OCI-LY7 (cell line): Measurements from ENCODE around the gene KIF26A. TPM values are rescaled to one million over a fixed set of nuclear protein-coding genes. Genes with fewer than 3 reads are reported as not detected.

Source experiments
- BruUV-seq: library from RNA; stranded (reverse); fragments of 400-500 nt; replicated peaks from 2 replicates; lab custom pipeline; 2021; lab: Mats Ljungman, UMichigan
- CTCF ChIA-PET: fragments of 300-600 bp; sonication (Branson Sonifier 250); formaldehyde crosslinking; loops from one replicate; lab custom pipeline; 2022; ENCODE audit warnings: antibody characterized with exemption; ENCODE audit not compliant: unreplicated experiment; lab: Charles Lee
- POLR2A ChIA-PET: fragments of 300-600 bp; sonication (Branson Sonifier 250); formaldehyde crosslinking; loops from one replicate; lab custom pipeline; 2022; ENCODE audit warnings: antibody characterized with exemption; lab: Charles Lee
- DNase-seq: peaks from one replicate; pipeline ENCODE4 v3.0.0-alpha.2; 2015; ENCODE audit warnings: low spot score
- H2AFZ ChIP-seq: fragments of 200-600 bp; sonication (generic), shearing (Covaris generic); 2 replicates; pipeline ENCODE4 v1.6.1; 2014; ENCODE audit warnings: mild to moderate bottlenecking, antibody characterized with exemption, low read length, moderate library complexity
- H3K27ac ChIP-seq: fragments of 200-600 bp; sonication (generic); 2 replicates; pipeline ENCODE4 v1.5.1; 2014; ENCODE audit warnings: mixed run types, low read depth, mild to moderate bottlenecking, moderate library complexity, low read length, inconsistent platforms; ENCODE audit not compliant: poor library complexity, severe bottlenecking
- H3K36me3 ChIP-seq: fragments of 200-600 bp; sonication (generic); 2 replicates; pipeline ENCODE4 v1.6.1; 2014; ENCODE audit warnings: mild to moderate bottlenecking, antibody characterized with exemption, low read length, moderate library complexity, mixed read lengths; ENCODE audit not compliant: insufficient read depth
- H3K4me1 ChIP-seq: fragments of 200-600 bp; sonication (generic); 2 replicates; pipeline ENCODE4 v1.5.1; 2014; ENCODE audit warnings: mild to moderate bottlenecking, low read length; ENCODE audit not compliant: insufficient read depth, poor library complexity, severe bottlenecking
- H3K4me2 ChIP-seq: fragments of 200-600 bp; sonication (generic); 2 replicates; pipeline ENCODE4 v1.6.1; 2014; ENCODE audit warnings: mild to moderate bottlenecking, low read length
- H3K4me3 ChIP-seq: fragments of 200-600 bp; sonication (generic); 2 replicates; pipeline ENCODE4 v1.5.1; 2014; ENCODE audit warnings: mild to moderate bottlenecking, low read depth, low read length; ENCODE audit not compliant: poor library complexity, severe bottlenecking
- H3K79me2 ChIP-seq: fragments of 200-600 bp; sonication (generic); 2 replicates; pipeline ENCODE4 v1.6.1; 2016; ENCODE audit warnings: low read depth, mild to moderate bottlenecking, low read length, moderate library complexity, mixed read lengths; ENCODE audit not compliant: insufficient read depth
- H3K9me2 ChIP-seq: fragments of 200-600 bp; sonication (generic); 2 replicates; pipeline ENCODE4 v1.6.1; 2016; ENCODE audit warnings: mild to moderate bottlenecking, low read length, mixed read lengths; ENCODE audit not compliant: insufficient read depth
- H3K9me3 ChIP-seq: fragments of 200-600 bp; sonication (generic); 2 replicates; pipeline ENCODE4 v1.6.1; 2014; ENCODE audit warnings: mild to moderate bottlenecking, mixed run types, low read length, mixed read lengths
- H4K20me1 ChIP-seq: fragments of 200-600 bp; sonication (generic); 2 replicates; pipeline ENCODE4 v1.6.1; 2014; ENCODE audit warnings: mild to moderate bottlenecking, antibody characterized with exemption, low read length, moderate library complexity, mixed read lengths; ENCODE audit not compliant: insufficient read depth
- EZH2phosphoT487 ChIP-seq: fragments of 200-600 bp; sonication (generic); IDR thresholded peaks from 2 replicates; pipeline ENCODE4 v1.6.1; 2018; ENCODE audit warnings: low read depth, borderline replicate concordance, mild to moderate bottlenecking, mixed run types, antibody characterized with exemption, low read length, moderate library complexity, mixed read lengths
- intact Hi-C: fragments of 100-400 bp; cut with micrococcal nuclease; formaldehyde crosslinking; loops from one replicate; pipeline ENCODE4 v1.10.0; 2022; ENCODE audit not compliant: unreplicated experiment
- total RNA-seq, 2 experiments: library from RNA; depleted of rRNA in 1 of 2; stranded (reverse); fragments of >200 nt in 1 of 2; shearing (Covaris generic) in 1 of 2; gene quantifications; 2 replicates each; pipeline ENCODE4 v1.2.3, GENCODE V29; 2014 to 2022
- TF ChIP-seq, protein P1 (sequence below): fragments of 200-600 bp; sonication (generic); conservative IDR thresholded peaks from 2 replicates; pipeline ENCODE4 v1.5.1; 2014; ENCODE audit warnings: mild to moderate bottlenecking, antibody characterized with exemption, low read length, moderate library complexity, mixed read lengths

Gene KIF26A
- total RNA-seq, 2 experiments from 2014 or later: not detected

- Histone ChIP-seq H2AFZ (no peak overlapping the region), H3K27ac (no peak overlapping the region), H3K4me1 (no peaks in the 10 kb centered on the region), H3K79me2 (no peaks in the 10 kb centered on the region), H3K4me3 (no peak overlapping the region), H4K20me1 (no peaks in the 10 kb centered on the region), H3K9me2 (no peaks in the 10 kb centered on the region), H3K4me2 (no peak overlapping the region), H3K9me3 (no peaks in the 10 kb centered on the region), H3K36me3 (no peaks in the 10 kb centered on the region)
- DNase-seq: no peak
- no TSS peak for BruUV-seq
- no peak for TF ChIP-seq EZH2phosphoT487
- TF ChIP-seq, protein P1, sequence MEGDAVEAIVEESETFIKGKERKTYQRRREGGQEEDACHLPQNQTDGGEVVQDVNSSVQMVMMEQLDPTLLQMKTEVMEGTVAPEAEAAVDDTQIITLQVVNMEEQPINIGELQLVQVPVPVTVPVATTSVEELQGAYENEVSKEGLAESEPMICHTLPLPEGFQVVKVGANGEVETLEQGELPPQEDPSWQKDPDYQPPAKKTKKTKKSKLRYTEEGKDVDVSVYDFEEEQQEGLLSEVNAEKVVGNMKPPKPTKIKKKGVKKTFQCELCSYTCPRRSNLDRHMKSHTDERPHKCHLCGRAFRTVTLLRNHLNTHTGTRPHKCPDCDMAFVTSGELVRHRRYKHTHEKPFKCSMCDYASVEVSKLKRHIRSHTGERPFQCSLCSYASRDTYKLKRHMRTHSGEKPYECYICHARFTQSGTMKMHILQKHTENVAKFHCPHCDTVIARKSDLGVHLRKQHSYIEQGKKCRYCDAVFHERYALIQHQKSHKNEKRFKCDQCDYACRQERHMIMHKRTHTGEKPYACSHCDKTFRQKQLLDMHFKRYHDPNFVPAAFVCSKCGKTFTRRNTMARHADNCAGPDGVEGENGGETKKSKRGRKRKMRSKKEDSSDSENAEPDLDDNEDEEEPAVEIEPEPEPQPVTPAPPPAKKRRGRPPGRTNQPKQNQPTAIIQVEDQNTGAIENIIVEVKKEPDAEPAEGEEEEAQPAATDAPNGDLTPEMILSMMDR: no peak
- ChIA-PET POLR2A (no interaction called here), CTCF (no interaction called here)
- intact Hi-C loops: no loop called here
Measured at GRCh38 chr14:104156142-104156541, 17.8 kb downstream of the KIF26A start.

DNA sequence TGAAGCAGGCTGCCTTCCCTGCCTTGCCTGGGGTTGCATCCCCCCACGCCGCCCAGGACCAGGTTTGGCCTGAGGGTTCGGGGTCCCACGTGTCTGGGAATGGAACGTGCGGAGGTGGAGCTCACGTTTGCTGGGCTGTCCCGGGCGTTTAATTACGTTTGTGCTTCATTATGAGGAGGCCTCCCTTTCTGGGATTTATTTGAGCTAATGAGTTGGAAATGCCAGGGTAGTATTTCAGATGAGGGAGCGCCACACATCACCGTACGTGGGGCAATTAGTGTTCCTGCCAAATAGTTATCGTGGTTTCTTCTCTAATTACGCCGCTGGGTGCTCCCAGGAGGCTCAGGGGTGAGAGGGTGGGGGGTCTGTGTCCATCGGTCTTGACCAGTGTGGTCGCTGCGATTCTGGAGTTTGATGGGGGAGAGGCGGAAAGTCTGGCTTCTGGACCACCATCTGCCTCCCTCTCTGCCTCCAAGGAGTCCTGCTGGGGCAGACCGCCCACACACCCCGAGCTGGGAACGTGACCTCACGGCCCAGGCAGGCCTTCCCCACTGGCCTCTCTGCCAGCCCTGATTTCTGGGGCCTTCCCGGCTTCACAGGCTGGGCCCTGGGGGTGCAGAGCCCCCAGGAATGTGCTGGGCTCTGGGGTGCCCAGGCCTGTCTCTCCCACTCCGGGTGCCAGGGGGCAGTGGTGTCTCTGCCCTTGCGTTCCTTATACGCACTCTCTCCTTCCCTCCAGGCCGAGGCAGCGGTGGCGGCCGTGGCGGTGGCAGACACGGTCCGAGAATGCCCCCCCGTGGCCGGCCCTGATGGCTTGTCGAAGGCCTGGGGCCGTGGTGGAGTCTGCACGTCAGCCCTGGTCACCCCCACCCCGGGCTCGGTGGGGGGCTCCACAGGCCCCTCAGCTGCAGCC lies 18.9 kb downstream of the KIF26A start:
- CTCF ChIA-PET: no interaction called here
- H3K4me1 ChIP-seq: no peaks in the 10 kb centered on the region
- no peaks in the 10 kb centered on the region for H3K79me2 ChIP-seq
- POLR2A ChIA-PET: no interaction called here
- no peaks in the 10 kb centered on the region for H3K36me3 ChIP-seq
- no peak overlapping the region for H2AFZ ChIP-seq
- H3K4me2 ChIP-seq: no peak overlapping the region
- no peaks in the 10 kb centered on the region for H4K20me1 ChIP-seq
- no peaks in the 10 kb centered on the region for H3K9me2 ChIP-seq
- BruUV-seq: no TSS peak
- TF ChIP-seq EZH2phosphoT487: no peak
- TF ChIP-seq, protein P1: no peak
- H3K27ac ChIP-seq: no peak overlapping the region
- intact Hi-C loops: no loop called here
- no peaks in the 10 kb centered on the region for H3K9me3 ChIP-seq
- H3K4me3 ChIP-seq: no peak overlapping the region
- no peak for DNase-seq
